Measurements from ENCODE around the gene NFIA. TPM values are rescaled to one million over a fixed set of nuclear protein-coding genes. Genes with fewer than 3 reads are reported as not detected.

Gene NFIA
- total and polyA plus RNA-seq, 2 donors (not counting 1 experiment from before 2014, with no cell fraction given): 5.4 to 11.0 TPM

DNA sequence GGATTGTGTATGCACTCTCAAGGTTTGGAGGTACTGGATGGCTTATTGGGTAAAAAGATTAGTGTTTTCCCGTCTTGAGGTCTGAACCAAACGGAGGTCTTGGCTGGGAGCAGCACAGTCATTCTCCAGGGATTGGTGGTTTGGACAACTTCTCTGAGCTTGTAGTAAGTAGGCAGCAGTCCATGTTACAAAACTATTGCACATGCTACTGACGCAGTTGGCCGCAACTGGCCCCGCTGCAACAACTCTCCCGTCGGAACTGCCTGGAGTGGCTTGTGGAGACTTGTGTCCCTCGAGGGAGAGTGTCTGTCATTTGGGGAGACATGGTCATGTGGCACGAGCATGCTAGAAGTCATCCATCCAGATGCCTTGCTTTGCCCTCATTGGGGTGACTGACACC, 366.6 kb downstream of the NFIA start:
- no peaks in the 10 kb centered on the region for H3K36me3 ChIP-seq (ENCODE audit: control insufficient read depth, insufficient read depth, low read length)
- peaks cover 3% of the 10 kb centered on the region for H3K4me1 ChIP-seq (ENCODE audit: control insufficient read depth, extremely low read depth, insufficient read depth, low read length)
- no peak overlapping the region for H3K9ac ChIP-seq (ENCODE audit: insufficient read depth, low read length)
- no peaks in the 10 kb centered on the region for H4K20me1 ChIP-seq (ENCODE audit: control insufficient read depth, extremely low read depth, insufficient read depth, low read length)
- no peaks in the 10 kb centered on the region for H3K9me3 ChIP-seq (ENCODE audit: control insufficient read depth, insufficient read depth, low read depth, low read length)
- H3K4me3 ChIP-seq (replicated peaks in 1 of 4; ENCODE audit: control extremely low read depth in 1 of 4, insufficient read depth in 1 of 4, low read depth in 3 of 4, low read length in 4 of 4): no peak overlapping the region
- no peak overlapping the region for H2AFZ ChIP-seq (ENCODE audit: low read length)
- no peaks in the 10 kb centered on the region for H3K79me2 ChIP-seq (ENCODE audit: control insufficient read depth, insufficient read depth, low read length)
- no peaks in the 10 kb centered on the region for H3K27me3 ChIP-seq (ENCODE audit: control insufficient read depth, insufficient read depth, low read length)
- no peak overlapping the region for H3K27ac ChIP-seq (ENCODE audit: insufficient read depth, low read length)
- H3K4me2 ChIP-seq (ENCODE audit: extremely low read depth, insufficient read depth, low read length): no peak overlapping the region
- DNase-seq (ENCODE audit: low read depth in 2 of 2): peak; percentile 20 to 75
- TF ChIP-seq EZH2 (IDR thresholded peaks at IDR 0.05; ENCODE audit: low read length, missing control alignments): no peak
- TF ChIP-seq, protein P1, sequence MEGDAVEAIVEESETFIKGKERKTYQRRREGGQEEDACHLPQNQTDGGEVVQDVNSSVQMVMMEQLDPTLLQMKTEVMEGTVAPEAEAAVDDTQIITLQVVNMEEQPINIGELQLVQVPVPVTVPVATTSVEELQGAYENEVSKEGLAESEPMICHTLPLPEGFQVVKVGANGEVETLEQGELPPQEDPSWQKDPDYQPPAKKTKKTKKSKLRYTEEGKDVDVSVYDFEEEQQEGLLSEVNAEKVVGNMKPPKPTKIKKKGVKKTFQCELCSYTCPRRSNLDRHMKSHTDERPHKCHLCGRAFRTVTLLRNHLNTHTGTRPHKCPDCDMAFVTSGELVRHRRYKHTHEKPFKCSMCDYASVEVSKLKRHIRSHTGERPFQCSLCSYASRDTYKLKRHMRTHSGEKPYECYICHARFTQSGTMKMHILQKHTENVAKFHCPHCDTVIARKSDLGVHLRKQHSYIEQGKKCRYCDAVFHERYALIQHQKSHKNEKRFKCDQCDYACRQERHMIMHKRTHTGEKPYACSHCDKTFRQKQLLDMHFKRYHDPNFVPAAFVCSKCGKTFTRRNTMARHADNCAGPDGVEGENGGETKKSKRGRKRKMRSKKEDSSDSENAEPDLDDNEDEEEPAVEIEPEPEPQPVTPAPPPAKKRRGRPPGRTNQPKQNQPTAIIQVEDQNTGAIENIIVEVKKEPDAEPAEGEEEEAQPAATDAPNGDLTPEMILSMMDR (conservative IDR thresholded peaks at IDR 0.05 in 1 of 2, IDR thresholded peaks at IDR 0.05 in 1 of 2; ENCODE audit: low read depth in 1 of 2, low read length in 2 of 2): no peak

- Histone ChIP-seq H2AFZ (ENCODE audit: low read length) (no peak overlapping the region), H3K27me3 (ENCODE audit: control insufficient read depth, insufficient read depth, low read length) (no peaks in the 10 kb centered on the region), H3K4me1 (ENCODE audit: control insufficient read depth, extremely low read depth, insufficient read depth, low read length) (peaks cover 3% of the 10 kb centered on the region), H3K4me3 (replicated peaks in 1 of 4; ENCODE audit: control extremely low read depth in 1 of 4, insufficient read depth in 1 of 4, low read depth in 3 of 4, low read length in 4 of 4) (no peak overlapping the region), H3K9me3 (ENCODE audit: control insufficient read depth, insufficient read depth, low read depth, low read length) (no peaks in the 10 kb centered on the region), H3K9ac (ENCODE audit: insufficient read depth, low read length) (no peak overlapping the region), H3K27ac (ENCODE audit: insufficient read depth, low read length) (no peak overlapping the region), H3K36me3 (ENCODE audit: control insufficient read depth, insufficient read depth, low read length) (no peaks in the 10 kb centered on the region), H3K79me2 (ENCODE audit: control insufficient read depth, insufficient read depth, low read length) (no peaks in the 10 kb centered on the region), H4K20me1 (ENCODE audit: control insufficient read depth, extremely low read depth, insufficient read depth, low read length) (no peaks in the 10 kb centered on the region), H3K4me2 (ENCODE audit: extremely low read depth, insufficient read depth, low read length) (no peak overlapping the region)
- no peak for TF ChIP-seq EZH2 (IDR thresholded peaks at IDR 0.05; ENCODE audit: low read length, missing control alignments)
- TF ChIP-seq, protein P1 (conservative IDR thresholded peaks at IDR 0.05 in 1 of 2, IDR thresholded peaks at IDR 0.05 in 1 of 2; ENCODE audit: low read depth in 1 of 2, low read length in 2 of 2): no peak
- DNase-seq (ENCODE audit: low read depth in 2 of 2): no peak
Measured at GRCh38 chr1:61449410-61449809, 367.0 kb downstream of the NFIA start.

DNA sequence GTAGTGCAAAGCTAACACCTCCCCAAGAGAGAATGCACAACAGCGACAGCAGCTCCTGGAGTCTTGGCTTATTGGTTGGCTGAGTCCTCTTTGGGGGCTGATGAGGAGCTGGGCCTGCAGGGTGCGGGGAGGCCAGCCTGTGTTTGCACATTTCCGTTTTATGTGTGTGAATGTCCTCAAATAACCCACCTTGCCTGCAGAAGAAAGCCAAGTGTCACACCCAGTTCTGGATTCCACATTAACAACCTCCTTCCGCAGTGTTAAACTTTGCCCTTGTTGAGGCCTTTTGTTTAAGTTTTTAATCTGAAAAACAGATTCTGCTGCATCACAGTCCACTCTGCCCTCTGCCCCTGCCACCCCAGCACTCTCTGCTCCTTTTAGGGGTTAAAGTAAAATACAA, 368.1 kb downstream of the NFIA start:
- no peak overlapping the region for H3K27ac ChIP-seq (ENCODE audit: insufficient read depth, low read length)
- no peak overlapping the region for H3K9ac ChIP-seq (ENCODE audit: insufficient read depth, low read length)
- H3K9me3 ChIP-seq (ENCODE audit: control insufficient read depth, insufficient read depth, low read depth, low read length): no peaks in the 10 kb centered on the region
- no peaks in the 10 kb centered on the region for H3K27me3 ChIP-seq (ENCODE audit: control insufficient read depth, insufficient read depth, low read length)
- H3K4me3 ChIP-seq (replicated peaks in 1 of 4; ENCODE audit: control extremely low read depth in 1 of 4, insufficient read depth in 1 of 4, low read depth in 3 of 4, low read length in 4 of 4): no peak overlapping the region
- H3K4me2 ChIP-seq (ENCODE audit: extremely low read depth, insufficient read depth, low read length): no peak overlapping the region
- peak in 1 of 2 donors; percentile 20 for DNase-seq (ENCODE audit: low read depth in 2 of 2)
- no peak overlapping the region for H2AFZ ChIP-seq (ENCODE audit: low read length)
- TF ChIP-seq, protein P1 (conservative IDR thresholded peaks at IDR 0.05 in 1 of 2, IDR thresholded peaks at IDR 0.05 in 1 of 2; ENCODE audit: low read depth in 1 of 2, low read length in 2 of 2): no peak
- H3K36me3 ChIP-seq (ENCODE audit: control insufficient read depth, insufficient read depth, low read length): no peaks in the 10 kb centered on the region
- no peaks in the 10 kb centered on the region for H3K79me2 ChIP-seq (ENCODE audit: control insufficient read depth, insufficient read depth, low read length)
- no peaks in the 10 kb centered on the region for H4K20me1 ChIP-seq (ENCODE audit: control insufficient read depth, extremely low read depth, insufficient read depth, low read length)
- H3K4me1 ChIP-seq (ENCODE audit: control insufficient read depth, extremely low read depth, insufficient read depth, low read length): peaks cover 3% of the 10 kb centered on the region

Data from fibroblast of lung (primary cell).